AG09309 (cell line): ENCODE data around the gene ZNF727.
"Not testable (repeated sequence)": the region's sequence is repeated elsewhere in the genome, so short reads cannot be mapped to it uniquely, and the experiment has no call there.

Experiments
- DNase-seq: peaks from one replicate; pipeline ENCODE4 v3.0.0-alpha.2; 2010; ENCODE audit warnings: low read depth
- H3K4me3 ChIP-seq: 2 replicates; pipeline ENCODE4 v1.5.1; 2011; ENCODE audit warnings: mild to moderate bottlenecking, low read depth, low read length, moderate library complexity; ENCODE audit not compliant: control insufficient read depth
- TF ChIP-seq, protein P1 (sequence below): IDR thresholded peaks from 2 replicates; pipeline ENCODE4 v1.5.1; 2011; ENCODE audit warnings: mild to moderate bottlenecking, low read depth, low read length, inconsistent platforms; ENCODE audit not compliant: insufficient read depth, control insufficient read depth; ENCODE audit errors: missing control alignments

ZNF727 gene

GRCh38 chr7:64045301-64046040 lies at the start of gene ZNF727:
Gene ZNF727 (plus strand): TSS chr7:64045434. CDS start chr7:64045622, 188 bp downstream.
- no peak within 1 kb of the TSS for H3K4me3 ChIP-seq
- TF ChIP-seq, protein P1, sequence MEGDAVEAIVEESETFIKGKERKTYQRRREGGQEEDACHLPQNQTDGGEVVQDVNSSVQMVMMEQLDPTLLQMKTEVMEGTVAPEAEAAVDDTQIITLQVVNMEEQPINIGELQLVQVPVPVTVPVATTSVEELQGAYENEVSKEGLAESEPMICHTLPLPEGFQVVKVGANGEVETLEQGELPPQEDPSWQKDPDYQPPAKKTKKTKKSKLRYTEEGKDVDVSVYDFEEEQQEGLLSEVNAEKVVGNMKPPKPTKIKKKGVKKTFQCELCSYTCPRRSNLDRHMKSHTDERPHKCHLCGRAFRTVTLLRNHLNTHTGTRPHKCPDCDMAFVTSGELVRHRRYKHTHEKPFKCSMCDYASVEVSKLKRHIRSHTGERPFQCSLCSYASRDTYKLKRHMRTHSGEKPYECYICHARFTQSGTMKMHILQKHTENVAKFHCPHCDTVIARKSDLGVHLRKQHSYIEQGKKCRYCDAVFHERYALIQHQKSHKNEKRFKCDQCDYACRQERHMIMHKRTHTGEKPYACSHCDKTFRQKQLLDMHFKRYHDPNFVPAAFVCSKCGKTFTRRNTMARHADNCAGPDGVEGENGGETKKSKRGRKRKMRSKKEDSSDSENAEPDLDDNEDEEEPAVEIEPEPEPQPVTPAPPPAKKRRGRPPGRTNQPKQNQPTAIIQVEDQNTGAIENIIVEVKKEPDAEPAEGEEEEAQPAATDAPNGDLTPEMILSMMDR = no peak
- DNase-seq = no peak

DNA sequence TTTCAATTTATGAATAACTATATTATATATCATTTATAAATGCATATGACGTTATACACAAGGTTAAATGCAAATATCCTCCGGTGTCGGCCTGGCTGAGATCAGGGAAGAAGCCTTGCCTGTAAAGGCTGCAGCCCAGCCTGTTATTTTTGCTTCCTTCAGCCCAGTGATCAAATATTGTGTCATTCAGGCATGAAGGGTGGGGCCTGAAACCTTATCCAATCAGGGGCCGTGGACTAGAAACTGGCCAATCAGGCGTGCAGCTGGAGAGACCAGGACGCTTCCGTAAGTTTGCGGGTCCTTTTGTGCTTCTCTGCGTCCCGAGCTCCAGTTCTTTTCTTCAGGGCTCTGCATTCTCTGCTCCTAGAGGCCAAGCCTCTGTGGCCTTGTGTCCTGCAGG lies 46.7 kb upstream of the ZNF727 start, which contains the start of gene ZNF722:
ZNF722 (plus strand) TSS at position 301 of the 400 bp plus-strand sequence. CDS start 113 bp downstream, outside the sequence.
- DNase-seq = no peak
- no peak within 1 kb of the TSS for H3K4me3 ChIP-seq
- TF ChIP-seq, protein P1 = no peak

DNA sequence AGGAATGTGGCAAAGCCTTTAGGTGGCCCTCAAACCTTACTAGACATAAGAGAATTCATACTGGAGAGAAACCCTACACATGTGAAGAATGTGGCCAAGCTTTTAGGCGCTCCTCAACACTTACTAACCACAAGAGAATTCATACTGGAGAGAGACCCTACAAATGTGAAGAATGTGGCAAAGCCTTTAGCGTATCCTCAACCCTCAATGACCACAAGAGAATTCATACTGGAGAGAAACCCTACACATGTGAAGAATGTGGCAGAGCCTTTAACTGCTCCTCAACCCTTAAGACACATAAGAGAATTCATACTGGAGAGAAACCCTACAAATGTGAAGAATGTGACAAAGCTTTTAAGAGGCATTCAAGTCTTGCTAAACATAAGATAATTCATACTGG lies 29.7 kb upstream of the ZNF727 start:
- DNase-seq, H3K4me3 ChIP-seq: not testable (repeated sequence)

DNA sequence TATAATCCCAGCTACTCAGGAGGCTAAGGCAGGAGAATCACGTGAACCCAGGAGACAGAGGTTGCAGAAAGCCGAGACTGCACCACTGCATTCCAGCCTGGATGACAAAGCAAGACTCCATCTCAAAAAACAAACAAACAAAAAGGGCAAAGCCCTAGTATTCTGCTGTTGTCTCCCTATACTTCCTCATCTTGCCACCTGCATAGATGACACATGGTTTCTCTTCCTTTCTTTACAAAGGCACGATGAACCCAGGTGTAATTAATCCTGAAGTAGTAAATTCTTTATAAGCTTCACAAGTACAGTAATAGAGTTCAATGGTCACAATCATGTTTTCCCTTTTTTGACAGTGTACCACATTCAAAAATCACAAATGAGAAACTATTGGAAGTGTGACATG lies 9.8 kb upstream of the ZNF727 start:
- DNase-seq = no peak
- no peak overlapping the region for H3K4me3 ChIP-seq
- TF ChIP-seq, protein P1 = no peak

GRCh38 chr7:64037095-64037494 lies 8.1 kb upstream of the ZNF727 start:
- no peak overlapping the region for H3K4me3 ChIP-seq
- TF ChIP-seq, protein P1 = no peak
- no peak for DNase-seq

DNA sequence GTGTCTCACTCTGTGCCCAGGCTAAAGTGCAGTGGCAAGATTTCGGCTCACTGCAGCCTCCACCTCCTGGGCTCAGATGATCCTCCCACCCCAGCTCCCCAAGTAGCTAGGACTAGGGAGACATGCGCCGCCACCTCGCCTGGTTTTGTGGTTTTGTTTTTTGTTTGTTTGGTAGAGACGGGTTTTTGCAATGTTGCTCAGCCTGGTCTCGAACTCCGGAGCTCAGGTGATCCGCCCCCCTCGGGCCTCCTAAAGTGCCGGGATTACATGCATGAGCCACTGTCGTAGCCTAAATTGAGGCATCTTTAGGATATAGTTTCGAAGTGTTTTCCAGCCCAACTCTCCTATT lies 781 bp downstream of the ZNF727 start:
- no peak for DNase-seq
- TF ChIP-seq, protein P1 = no peak
- no peak overlapping the region for H3K4me3 ChIP-seq

DNA sequence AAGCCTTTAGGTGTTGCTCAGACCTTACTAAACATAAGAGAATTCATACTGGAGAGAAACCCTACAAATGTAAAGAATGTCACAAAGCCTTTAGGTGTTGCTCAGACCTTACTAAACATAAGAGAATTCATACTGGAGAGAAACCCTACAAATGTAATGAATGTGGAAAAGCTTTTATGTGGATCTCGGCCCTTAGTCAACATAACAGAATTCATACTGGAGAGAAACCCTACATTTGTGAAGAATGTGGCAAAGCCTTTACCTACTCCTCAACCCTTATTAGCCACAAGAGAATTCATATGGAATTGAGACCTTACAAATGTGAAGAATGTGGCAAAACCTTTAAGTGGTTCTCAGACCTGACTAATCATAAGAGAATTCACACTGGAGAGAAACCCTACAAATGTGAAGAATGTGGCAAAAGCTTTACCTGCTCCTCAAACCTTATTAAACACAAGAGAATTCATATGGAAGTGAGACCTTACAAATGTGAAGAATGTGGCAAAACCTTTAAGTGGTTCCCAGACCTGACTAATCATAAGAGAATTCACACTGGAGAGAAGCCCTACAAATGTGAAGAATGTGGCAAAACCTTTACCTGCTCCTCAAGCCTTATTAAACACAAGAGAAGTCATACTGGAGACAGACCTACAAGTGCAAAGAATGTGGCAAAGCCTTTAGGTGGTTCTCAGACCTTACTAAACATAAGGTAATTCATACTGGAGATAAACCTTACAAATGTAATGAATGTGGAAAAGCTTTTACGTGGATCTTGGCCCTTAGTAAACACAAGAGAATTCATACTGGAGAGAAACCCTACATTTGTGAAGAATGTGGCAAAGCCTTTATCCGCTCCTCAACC lies 32.8 kb downstream of the ZNF727 start:
- DNase-seq, H3K4me3 ChIP-seq: not testable (repeated sequence)

- H3K4me3 ChIP-seq = no peak overlapping the region
- TF ChIP-seq, protein P1 = no peak
- no peak for DNase-seq
Observed at GRCh38 chr7:64078699-64078994, 33.4 kb downstream of the ZNF727 start.
